HG03457 (cell line): Measurements from ENCODE around the gene IL20.

Source experiments
- ATAC-seq: cut with Tn5 transposase; IDR thresholded peaks from one replicate; pipeline ENCODE4 v1.9.1; 2021; ENCODE audit warnings: moderate number of reproducible peaks; ENCODE audit not compliant: unreplicated experiment

Gene IL20

DNA sequence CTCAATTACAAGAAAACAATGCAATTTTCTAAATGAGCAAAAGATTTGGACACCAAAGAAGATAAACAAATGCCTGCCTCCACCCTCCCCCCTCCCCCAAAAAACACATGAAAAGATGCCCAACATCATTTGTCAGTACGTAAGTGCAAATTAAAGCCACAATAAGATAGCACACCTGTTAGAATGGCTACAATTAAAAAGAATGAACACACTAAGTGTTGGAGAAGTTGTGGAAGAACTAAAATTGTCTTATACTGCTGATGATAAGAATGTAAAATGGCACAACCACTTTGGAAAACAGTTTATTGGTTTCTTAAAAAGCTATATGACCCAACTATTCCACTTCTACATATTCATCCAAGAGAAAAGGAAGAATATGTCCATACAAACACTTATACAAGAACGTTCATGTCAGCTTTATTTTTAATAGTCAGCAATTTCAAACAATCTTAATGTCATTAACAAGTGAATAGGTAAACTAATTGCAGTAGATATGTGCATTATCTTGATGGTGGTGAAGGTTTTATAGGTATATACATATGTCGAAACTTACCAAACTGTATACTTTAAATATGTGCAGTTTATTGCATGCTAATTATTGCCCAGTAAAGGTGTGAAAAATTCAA, 10.4 kb downstream of the IL20 start:
- no peak for ATAC-seq

DNA sequence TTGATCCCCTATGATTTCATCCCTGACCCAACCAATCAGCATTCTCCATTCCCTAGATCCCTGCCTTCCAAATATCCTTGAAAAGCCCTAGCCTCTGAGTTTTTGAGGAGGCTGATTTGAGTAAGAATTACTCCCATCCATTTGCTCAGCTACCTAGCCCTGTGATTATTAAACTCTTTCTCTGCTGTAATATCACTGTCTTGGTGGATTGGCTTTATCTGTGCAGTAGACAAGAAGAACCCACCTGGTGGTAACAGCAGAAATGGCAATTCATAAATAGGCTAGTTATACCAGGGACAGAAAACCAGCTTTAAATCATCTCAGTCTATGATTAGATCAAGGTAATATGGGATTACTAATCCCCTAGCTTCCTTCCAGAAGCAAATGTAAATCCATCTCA, 13.0 kb downstream of the IL20 start:
- ATAC-seq: no peak

DNA sequence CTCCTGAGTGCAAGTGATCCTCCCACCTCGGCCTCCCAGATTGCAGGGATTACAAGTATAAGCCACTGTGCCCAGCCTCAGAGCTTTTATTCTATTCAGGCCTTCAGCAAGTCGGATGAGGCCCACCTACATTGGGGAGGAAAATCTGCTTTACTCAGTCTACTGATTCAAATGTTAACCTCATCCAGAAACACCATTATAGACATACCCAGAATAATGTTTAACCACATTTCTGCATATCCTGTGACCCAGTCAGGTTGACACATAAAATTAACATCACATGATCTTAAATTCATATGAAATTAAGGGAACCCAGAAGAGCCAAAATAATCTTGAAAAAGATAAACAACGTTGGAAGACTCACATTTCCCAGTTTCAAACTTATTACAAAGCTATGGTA, 14.9 kb downstream of the IL20 start:
- no peak for ATAC-seq

DNA sequence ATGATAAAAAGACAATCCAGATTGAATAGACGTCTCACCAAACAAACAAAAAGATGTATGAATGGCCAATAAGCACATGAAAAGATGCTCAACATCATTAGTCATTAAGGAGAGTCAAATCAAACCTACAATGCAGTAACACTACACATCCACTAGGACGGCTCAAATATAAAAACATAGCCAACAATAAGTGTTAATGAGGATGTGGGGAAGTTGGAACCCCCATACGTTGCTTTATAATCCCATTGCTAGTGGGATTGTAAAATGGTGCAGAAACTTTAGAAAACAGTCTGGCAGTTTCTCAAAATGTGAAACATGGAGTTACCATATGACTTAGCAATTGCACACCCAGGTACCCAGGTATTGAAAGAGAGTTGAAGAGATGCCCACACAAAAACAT, 17.1 kb downstream of the IL20 start:
- no peak for ATAC-seq

DNA sequence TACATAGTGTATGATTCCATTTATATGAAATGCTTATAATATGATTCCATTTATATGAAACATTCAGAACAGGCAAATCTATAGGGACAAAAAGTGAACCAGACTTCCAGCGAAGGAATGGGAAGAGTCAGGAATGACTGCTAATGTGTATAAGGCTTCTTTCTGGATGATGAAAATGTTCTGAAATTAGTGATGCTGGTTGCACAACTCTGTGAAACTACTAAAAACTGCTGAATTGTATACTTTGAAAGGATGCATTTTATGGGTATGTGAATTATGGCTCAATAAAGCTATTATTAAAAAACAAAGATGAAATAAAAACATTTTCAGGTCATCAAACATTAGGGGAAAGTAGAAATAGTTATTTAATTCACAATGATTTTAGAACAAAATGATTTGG, 17.7 kb downstream of the IL20 start:
- no peak for ATAC-seq

DNA sequence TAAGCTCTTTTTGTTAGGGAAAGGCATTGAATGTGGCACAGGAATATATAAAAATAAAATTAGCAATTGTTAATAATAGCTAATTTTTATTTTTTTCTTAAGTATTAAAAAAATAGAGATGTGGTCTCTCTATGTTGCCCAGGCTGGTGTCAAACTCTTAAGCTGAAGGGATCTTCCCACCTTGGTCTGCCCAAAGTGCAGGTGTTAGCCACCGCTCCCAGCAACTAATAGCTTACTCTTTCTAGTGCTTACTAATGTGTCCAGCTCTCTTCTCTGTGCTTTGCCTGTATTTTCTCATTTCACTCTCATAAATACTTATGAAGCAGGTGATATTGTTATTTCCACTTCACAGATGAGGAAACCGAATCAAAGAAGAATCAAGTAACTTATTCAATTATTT, 18.5 kb downstream of the IL20 start:
- no peak for ATAC-seq

DNA sequence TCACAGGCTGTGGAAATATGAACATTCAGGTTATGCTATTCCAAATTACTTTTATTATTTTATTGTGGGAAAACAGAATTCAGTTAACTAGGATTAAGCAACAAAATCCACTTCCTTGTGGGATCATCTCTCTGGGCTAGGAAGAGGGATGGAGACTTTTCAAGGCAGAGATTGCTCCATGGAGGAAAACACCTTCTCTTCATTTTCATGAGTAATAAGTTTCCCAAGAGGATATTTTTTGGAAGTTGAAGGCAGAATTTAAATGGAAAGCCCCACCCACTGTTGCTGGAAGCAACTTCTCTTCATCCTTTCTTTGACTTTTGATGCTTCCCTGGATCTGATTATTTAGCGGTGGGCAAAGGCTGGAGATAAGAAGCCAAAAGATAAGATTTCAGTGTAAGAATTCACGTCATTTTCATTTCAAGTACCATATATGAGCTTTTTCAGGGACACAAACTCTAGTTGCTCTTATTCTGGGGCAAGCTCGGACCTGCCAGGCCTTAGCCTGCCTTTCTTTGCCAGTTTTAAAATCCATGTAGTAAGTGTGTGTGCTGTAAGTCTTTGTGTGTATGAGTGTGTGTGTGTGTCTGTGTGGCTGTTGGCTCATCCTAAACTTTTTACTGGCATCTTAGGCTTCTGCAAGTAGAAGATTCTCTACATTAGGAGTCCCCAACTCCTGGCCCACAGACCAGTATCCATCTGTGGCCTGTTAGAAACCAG, 20.1 kb downstream of the IL20 start:
- no peak for ATAC-seq

DNA sequence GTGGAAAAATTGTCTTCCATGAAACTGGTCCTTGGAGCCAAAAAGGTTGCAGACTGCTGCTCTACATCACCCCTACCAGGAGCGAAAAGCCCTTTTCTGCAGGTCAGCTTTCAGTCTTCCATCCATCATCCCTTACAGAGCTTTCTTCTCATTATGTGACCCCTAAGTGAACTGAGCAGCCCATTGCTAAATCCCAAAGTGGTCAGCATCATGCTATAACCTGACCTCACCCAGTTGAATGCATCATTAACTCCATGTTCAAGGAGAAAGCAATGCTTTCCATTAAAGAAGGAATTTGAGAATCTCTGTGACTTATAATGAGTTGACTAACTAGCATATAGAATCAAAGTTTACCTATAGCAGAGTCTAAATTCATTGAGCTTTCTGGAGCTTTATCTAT, 21.4 kb downstream of the IL20 start:
- no peak for ATAC-seq

DNA sequence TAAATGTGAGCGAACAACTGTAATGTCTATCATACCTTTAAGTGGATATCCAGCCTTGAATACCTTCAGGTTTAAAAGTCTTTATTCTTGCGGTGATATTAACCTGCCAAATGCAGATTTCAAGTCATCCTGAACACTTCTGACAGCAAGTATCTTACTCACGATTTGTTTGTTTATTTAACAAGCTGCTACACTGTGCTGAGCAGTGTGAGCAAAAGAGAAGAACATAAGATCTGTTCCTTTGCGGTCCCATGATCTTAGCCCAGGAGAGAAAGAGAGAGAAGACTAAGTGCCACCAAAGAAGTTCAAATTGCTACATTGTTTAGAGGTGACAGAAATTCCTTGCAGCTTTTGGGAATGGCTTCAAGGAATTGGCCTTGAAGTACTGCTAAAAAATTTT, 22.3 kb downstream of the IL20 start:
- ATAC-seq: no peak

DNA sequence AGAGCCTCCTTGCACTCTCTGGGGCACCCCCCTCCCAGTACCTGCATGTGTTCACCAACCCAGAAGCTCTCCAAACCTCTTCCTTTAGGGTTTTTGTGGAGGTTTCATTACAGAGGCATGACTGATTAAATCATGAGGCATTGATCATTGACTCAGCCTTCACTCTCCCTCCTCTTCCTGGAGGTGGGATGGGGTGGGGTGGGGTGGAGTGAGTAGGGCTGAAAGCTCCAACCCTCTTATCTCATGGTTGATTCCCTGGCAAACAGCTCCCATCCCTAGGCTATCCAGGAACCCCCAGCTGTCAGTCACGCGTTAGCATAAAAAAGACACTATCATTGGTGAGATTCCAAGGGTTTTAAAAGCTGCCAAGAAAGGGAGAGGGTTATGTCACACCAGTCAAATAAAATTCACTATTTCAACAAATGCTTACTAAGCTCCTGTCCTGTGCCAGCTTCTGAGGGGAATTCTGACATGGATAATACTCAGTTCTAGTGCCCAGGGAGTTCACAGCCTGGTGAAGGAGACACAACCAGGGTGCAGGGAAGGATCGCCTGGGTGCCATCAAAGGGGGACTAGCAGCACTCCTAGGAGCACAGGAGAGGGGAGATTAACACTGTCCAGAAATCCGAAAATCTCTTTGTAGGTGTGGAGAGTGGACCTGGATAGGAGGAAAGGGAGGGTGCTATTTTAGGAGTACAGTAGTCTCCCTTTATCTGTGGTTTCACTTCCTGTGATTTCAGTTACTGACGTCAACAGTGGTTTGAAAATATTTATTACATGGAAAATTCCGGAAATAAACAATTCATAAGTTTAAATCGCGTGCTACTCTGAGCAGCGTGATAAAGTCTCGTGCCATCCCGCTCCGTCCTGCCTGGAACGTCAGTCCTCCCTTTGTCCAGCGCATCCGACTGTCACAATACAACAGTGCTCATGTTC, 25.0 kb downstream of the IL20 start:
- no peak for ATAC-seq

DNA sequence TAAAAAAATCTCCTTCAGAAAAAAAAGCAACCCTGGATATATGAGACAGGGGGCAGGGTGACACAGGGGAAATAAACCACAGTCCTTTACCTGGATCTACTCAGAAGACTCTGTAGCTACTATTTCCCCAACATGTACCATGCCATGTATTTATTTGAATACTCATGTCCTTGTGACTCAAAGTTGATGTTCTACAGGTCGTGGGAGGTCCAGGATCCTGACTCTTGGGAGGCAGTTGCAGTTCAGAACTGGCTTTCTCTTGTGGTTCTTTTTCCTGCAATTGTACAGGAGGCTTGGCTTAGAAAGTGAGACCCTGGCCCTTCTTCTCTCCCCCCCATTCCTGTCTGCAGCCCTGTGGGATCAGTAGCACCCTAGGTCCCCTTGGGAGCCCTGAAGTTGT, 26.0 kb downstream of the IL20 start:
- no peak for ATAC-seq

DNA sequence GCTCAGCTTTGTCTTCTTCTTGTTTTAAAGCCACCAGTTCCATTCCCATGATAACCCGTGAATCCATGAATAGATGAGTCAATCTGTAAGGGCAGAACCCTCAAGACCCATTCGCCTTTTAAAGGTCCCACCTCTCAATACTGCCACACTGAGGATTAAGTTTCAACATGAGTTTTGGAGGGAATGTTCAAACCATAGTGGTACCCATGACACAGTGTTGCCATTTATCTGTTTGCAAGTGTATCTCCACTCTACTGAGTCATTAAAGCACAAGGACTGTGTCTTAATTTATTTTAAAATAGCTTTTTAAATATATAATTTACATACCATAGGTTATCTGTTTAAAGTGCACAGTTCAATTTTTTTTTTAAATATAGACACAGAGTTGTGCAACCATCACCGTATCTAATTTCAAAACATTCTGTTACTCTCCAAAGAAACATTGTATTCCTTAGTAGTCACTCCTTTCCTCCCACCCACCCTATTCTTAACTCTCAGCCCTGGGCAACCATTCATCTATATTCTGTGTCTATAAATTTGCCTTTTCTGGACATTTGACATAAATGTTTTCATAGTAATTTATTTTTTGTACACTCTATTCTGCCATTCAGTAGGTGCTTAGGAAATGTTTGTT, 27.0 kb downstream of the IL20 start:
- no peak for ATAC-seq

DNA sequence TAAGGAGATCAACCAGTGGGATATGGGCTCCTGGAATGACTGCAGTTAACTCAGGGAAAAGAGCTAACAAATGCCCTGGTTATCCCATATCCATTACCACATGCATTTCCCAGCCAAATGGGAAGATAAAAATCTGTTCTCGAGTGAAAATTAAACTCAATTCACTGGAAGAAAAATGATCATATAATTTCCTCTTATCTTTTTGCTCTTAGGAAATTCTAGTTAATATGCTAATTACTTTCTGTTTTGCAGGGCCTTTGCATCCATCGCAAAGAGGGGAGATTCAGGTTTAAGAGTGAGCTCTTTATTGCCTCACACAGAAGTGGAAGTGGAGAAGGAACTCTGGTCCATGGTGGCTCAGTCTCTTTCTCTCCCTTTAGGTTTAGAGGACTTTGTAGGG, 28.0 kb downstream of the IL20 start:
- ATAC-seq: no peak

DNA sequence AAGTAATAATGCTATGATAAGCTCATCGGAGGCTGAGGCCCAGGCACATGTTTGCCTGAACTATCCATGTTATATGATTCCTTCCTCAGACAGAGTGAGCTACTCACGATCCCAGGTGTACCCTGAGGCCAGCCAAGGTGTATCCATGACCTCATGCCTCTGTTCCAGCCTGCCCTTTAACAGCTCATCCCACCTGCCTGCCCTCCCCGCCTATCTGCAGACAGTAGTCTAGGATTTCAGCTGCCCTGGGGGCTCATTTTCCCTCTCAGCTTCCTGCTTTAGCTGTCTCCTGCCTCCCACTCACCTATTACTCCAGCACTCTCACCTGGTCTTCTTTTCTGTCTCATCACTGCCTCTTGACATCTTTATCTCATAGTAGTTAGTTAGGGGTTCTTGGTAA, 29.9 kb downstream of the IL20 start:
- no peak for ATAC-seq

DNA sequence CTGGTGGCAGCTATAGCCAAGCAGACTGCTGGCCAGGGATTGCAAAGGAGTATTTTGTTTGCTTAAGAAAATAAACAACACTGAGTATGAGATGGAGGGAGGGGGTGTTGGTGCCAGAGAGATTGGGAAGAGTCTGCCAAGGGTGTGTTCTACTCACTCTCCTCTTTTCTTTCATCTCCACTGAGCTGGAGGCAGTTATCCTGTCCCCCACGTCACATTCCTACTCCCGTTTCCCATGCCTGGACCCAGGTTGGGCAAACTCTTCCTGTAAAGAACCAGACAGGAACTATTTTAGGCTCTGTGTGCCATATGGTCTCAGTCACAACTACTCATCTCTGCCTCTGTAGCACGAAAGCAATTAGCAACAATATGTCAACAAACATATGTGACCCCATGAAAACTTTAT, 30.4 kb downstream of the IL20 start:
- ATAC-seq: no peak

DNA sequence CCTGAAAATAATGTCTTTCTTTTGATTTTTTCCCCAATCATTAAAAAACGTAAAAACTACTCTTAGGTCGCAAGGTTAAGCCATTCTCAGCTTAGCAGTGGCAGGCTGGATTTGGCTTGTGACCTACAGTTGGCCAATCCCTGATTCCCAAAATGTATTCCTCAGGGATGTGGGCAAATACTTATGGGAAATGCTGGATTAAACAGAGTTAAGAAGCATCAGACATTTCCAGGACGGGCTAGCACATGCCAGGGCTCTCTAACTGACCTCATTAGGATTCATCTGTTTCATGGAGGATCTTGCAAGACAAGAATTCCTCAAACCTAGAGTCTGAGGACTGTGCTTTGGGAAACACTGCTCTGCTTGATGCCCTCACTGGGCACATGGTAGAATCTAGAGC, 30.8 kb downstream of the IL20 start:
- no peak for ATAC-seq

DNA sequence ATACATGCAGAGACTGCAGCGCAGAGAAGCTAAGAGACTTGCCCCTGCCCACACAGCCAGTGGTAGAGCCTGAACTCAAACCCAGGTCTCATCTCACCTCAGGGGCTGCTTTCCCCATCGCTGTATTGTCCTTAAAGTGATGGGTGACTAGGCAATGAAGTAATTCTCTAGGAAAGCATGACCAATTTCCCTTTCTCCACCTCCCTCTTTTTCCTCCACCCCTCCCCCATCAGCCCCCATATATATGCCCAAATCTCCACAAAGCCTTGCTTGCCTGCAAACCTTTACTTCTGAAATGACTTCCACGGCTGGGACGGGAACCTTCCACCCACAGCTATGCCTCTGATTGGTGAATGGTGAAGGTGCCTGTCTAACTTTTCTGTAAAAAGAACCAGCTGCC, 31.8 kb downstream of the IL20 start, which contains the start of gene IL24:
Gene IL24 (plus strand): TSS at position 269 of the 400 bp plus-strand sequence. CDS start 390 bp downstream, outside the sequence.
- ATAC-seq: no peak

DNA sequence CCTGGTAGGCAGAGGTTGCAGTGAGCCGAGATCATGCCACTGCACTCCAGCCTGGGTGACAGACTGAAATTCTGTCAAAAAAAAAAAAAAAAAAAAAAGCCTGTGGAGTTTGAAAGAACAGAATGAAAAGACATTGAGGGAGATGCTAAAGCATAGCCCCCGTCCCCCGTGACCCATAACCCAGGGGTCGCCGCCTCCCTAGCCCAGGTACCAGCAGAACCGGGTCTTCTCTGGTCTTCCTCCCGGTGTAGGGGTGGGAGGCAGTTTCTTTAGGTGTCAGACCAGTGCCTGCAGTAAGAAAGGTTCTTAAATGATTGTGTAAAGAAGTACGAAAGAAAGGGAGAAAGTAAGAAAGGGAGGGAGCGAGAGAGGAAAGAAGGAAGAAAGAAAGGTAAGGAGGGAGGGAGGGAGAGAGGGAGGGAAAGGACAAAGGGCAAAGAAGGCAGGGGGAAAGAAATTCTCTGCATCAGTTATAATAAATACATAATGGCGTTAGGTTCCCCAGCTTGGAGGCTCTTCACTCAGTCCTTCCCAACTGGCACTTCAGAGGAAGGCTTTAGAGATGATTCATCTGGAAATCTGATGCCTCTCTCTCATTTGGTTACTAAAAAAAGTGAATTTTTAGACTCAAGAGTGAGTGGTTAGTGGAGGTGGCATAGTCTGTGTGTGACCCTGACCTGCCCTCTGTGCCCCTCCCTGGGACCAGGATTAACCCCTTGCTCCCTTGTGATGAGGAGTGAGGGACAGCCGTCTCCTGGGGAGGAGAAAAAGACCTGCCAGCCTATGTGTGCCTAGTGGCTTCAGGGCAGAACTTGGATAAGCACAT, 32.9 kb downstream of the IL20 start:
- no peak for ATAC-seq

DNA sequence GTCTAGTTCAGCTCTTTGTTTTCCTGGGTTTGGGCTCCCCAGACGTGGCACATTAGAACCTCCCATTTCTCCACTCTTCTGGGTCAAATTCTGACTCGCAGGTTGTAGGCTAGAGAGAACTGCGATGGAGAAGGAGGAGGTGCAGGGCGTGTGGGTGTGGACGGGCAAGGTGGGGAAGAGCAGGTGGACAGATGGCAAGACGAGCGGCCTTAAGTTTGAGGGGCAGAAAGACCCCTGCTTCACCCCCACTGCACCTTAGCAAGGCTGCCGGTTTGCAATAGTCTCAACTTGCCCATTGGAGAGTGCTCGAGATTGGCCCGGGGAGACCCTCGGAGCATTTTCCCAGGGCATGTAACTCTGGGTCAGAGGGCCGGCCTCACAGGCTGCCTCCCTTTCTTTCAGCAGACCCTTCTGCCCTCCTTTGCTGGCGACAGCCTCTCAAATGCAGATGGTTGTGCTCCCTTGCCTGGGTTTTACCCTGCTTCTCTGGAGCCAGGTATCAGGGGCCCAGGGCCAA, 33.5 kb downstream of the IL20 start:
- ATAC-seq: no peak

DNA sequence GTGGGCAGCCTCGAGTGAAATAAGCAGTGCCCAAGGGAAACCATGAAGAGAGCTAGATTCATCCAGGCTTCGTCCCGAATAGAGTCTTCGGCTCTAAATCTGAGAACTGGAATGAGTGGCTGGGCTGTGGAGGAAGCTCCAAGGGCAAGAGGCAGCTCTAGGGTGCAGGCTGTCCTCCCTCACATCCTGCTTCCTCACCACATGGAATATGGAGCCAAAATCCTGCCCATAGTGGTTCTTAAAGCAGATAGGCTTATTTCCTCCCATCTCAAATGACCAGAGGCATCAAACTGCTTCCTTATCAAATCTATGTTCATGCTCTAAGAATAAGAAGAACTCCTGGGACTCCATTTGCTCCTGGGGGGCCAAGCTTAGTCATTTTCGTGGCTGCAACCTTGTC, 34.3 kb downstream of the IL20 start:
- no peak for ATAC-seq
